Upper lobe of left lung (tissue), 4 donors: ENCODE data around the gene MRPL52.

Experiments
- CTCF ChIP-seq, 6 experiments: fragments of 450-650 bp in 4 of 6; fragments of 200-600 bp in 2 of 6; sonication (generic) in 2 of 6; IDR thresholded peaks; one replicate each; pipeline ENCODE4 v1.5.1; 2016 to 2019; ENCODE audit warnings: antibody characterized with exemption in 6 of 6
- EP300 ChIP-seq, 4 donors: sonication (generic); formaldehyde crosslinking; IDR thresholded peaks; one replicate each; pipeline ENCODE4 v1.5.1; 2017; ENCODE audit warnings: antibody characterized with exemption in 4 of 4, control low read depth in 2 of 4
- POLR2AphosphoS5 ChIP-seq, 2 donors: sonication (generic); formaldehyde crosslinking; IDR thresholded peaks; one replicate each; pipeline ENCODE4 v1.5.1; 2017; ENCODE audit warnings: antibody characterized with exemption in 2 of 2

GRCh38 chr14:22780941-22781300, 48.8 kb upstream of the MRPL52 start:
- no peak for TF ChIP-seq CTCF (IDR thresholded peaks at IDR 0.05)
- no peak for TF ChIP-seq POLR2AphosphoS5 (IDR thresholded peaks at IDR 0.05)
- TF ChIP-seq EP300 (IDR thresholded peaks at IDR 0.05), result no peak
